ENCODE results near the gene SLU7.

SLU7 gene

DNA sequence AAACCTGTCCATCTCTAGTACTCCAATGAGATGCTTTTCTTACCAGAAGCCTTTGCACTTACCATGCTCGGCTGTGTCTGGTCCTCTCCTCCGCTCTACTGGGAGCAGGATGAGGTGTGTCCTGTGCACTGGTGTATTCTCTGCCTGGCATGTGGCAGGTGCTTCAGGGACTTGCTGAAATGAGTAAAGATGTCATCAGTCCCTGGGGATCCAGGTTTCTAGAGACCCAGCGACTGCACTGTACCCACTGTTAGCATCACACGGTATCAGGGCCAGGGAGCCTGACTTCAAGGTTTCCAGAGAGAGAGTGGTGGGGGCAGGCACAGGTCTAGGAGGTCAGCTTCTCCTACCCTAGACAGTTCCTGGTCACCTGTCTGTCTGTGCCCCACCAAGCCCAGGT is 13.3 kb upstream of the SLU7 start:
- in situ Hi-C loops (cut with HindIII; ENCODE audit: low pct_ligation_motif_present, low pct_unique_long_range_greater_than_20kb, low sequenced_read_pairs), result no loop called here
- DNase-seq, result no peak

DNA sequence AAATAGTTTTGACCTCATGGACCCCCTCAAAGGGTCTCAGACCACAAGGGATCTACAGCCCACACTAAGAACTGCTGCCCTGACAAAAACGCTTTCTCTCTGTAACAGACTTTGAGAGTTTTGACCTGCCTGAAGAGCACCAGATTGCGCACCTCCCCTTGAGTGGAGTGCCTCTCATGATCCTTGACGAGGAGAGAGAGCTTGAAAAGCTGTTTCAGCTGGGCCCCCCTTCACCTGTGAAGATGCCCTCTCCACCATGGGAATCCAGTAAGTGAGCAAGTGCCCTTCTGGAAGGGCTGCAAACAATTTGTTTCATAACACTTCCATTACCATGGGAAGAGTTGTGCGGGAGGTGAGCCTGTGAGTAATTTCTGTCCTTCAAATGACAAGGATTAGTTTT is 8.7 kb upstream of the SLU7 start:
- DNase-seq, result no peak
- in situ Hi-C loops (cut with HindIII; ENCODE audit: low pct_ligation_motif_present, low pct_unique_long_range_greater_than_20kb, low sequenced_read_pairs), result no loop called here

DNA sequence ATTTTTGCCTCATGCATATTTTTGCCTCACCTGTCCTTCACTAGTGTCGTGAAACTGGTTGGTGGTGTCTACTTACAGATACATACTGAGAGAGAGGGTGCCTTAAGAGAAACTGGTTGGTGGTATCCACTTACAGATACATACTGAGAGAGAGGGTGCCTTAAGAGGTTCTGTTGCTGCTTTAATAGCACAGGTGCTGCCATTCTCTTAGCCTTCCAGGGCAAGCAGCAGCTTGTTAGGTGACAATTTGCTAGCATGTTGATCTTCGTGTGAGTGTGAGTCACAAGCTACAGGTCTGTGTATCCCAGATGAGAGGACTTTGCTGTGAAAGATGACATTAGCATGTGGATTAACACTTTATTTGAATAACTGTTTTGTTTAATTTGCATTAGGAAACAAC is 4.2 kb upstream of the SLU7 start:
- in situ Hi-C loops (cut with HindIII; ENCODE audit: low pct_ligation_motif_present, low pct_unique_long_range_greater_than_20kb, low sequenced_read_pairs), result no loop called here
- DNase-seq, result no peak

DNA sequence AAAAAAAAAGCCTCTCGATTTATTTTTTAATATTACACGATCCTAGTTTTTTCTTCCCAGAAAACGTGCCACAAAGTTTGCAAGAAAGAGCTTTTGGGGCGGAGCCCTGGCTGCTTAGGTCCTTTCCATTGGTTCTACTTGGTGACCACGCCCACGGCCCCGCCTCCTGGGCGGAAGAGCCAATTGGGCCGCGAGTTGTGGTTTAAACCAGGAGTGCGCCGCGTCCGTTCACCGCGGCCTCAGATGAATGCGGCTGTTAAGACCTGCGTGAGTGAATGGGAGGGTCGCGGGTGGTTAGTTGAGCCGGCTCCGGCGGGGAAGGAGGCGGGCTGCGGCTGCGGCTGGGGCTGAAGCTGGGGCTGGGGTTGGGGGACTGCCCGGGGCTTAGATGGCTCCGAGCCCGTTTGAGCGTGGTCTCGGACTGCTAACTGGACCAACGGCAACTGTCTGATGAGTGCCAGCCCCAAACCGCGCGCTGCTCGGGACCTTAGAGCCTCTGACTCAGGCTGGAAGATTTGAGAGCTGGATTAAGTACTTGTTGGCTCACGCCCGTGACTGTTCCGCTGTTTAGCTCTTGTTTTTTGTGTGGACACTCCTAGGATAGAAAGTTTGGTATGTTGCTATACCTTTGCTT is 2.9 kb upstream of the SLU7 start, which contains the start of gene PTTG1:
PTTG1 (plus strand) TSS at position 231 of the 634 bp plus-strand sequence. CDS start 458 bp downstream, outside the sequence.
- peak; percentile 96 for DNase-seq
- in situ Hi-C loops (cut with HindIII; ENCODE audit: low pct_ligation_motif_present, low pct_unique_long_range_greater_than_20kb, low sequenced_read_pairs), result no loop called here

DNA sequence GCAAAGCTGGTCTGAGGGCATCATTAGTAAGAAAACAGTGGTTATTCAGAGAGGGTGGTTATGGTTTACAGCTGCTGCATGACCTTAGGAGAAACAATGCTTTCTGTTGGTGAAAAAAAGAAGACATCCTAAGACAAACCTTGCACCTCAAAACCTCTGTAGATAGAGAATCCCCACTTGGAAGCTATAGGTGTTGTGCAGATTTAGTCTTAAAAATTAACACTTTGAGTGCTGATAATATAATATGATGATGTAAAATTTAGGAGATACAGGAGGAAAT is 1.4 kb upstream of the SLU7 start:
- no peak for DNase-seq
- in situ Hi-C loops (cut with HindIII; ENCODE audit: low pct_ligation_motif_present, low pct_unique_long_range_greater_than_20kb, low sequenced_read_pairs), result no loop called here

DNA sequence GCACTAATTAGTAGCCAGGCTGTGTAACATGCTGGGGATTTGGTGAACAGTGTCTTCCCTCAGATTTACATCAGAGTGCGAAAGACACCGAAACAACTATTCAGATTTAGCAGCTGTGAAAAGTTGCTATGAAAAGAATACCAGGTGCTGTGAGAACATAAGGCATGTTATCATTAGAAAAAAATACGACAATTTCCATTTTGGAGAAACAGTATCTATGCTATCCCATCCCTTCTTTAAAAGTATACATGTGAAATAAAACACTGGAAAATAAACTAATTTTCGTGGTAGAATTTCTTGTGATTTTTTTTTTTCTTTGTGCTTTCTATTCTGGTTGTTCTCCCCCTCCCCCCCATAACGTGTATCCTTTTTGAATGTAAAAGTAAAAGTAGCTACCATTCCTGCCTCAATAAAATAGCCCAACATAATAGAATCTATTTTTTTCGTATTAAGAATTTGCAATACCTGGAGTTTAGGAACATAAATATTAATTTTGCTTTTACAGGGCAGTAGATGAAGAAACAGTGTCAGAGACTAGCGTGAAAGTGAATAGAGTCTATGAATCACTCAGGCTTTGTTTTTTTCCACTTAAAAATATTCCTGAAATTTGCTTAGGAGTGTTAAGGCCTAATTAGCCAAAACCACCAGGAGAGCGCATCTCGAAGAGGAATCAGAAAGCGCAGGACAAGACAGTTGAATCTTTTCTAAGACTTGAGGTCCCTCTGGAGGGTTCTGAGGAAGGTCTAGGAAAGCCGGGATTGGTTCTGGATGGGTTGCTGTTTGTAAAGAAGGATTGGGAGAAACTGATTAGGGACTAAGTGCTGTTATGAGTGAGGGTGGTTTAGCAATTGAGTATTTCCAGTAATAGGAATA is 813 bp upstream of the SLU7 start:
- peak; percentile 4 for DNase-seq
- in situ Hi-C loops (cut with HindIII; ENCODE audit: low pct_ligation_motif_present, low pct_unique_long_range_greater_than_20kb, low sequenced_read_pairs), result no loop called here

DNA sequence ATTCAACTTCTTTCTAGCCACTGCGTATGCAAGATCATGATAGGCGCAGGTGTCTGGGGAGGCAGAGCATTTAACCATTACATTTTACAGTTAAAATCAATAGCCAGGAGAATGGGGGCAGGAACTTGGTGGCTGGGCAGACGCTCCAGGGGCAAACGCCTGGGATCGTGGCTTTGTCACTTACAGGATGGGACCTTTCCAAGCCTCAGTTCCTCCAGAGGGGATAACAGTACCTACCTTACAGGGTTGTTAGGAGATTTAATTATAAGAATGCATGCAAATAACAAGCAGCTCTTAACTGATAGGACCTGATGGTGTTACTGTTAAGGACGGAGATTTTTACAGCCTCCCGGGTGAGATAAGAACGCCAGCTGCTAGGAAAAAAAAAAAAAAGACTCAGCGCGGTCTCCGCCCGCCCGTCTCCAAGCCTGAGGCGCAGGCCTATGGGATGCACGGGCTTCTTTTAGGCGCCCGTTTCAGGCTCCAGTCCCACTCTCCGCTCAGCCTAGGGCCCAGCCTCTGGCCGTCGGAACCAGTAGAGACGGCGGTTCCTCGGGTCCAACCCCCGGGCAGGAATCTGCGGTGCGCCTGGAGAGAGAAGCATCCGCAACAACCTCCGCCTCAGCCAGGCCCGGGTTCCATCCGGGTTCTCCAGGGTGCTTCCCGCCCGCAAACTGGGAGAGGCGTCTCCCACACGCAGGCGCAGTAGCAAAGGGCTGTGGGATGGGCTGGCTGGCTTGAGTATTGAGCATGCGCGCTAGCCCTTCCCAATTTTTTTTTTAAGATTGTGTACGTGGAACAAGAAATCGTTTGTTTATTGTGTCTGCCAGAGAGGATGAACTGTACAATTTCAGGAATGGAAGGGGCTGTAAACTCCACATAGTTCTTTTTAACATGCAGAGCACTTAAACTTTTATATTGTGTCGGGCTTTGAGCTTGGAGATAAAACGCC is 19.2 kb downstream of the SLU7 start, which contains the start of gene FAM200C:
FAM200C (minus strand) TSS at position 653 of the 952 bp plus-strand sequence. CDS start 4,564 bp downstream, outside the sequence.
- in situ Hi-C loops (cut with HindIII; ENCODE audit: low pct_ligation_motif_present, low pct_unique_long_range_greater_than_20kb, low sequenced_read_pairs), result no loop called here

DNA sequence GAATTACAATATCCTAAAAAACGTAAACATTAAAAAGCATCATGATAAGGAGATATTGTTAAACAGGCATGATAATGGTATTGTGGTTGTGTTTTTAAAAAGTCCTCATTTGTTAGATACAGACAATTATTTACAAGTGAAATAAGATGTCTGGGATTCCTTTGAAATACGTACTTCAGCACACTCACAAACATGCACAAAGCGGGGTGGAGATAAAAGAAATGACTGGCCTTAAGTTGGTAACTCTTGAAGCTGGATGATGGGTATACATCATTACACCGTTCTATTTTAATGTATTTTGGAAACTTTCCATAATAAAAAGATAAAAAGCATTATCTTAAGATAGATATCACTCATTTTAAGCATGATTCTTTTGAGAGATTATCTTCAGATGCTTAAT is 20.1 kb downstream of the SLU7 start:
- DNase-seq, result no peak
- in situ Hi-C loops (cut with HindIII; ENCODE audit: low pct_ligation_motif_present, low pct_unique_long_range_greater_than_20kb, low sequenced_read_pairs), result no loop called here

More for the DNA sequence above, 19.2 kb downstream of the SLU7 start, which contains the start of gene FAM200C:
- peak; percentile 91 for DNase-seq

DNA sequence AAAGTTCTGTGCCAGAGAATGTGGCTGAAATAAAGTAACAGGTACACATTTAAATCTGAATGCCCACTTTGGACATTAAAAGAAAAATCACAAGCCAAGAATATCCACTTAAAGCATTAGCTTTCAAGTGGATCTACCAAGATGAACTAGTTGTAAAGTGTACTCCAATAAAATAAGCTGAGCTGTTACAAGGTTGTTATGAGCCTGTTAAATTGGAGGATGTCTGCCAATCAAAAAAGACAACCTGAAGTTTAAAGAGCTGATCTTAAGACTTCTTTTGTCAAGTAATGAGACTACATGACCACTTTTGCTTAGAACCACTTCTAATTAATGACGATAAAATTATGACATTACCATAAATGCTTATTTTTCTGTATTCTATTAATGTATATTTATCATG is 21.4 kb downstream of the SLU7 start:
- in situ Hi-C loops (cut with HindIII; ENCODE audit: low pct_ligation_motif_present, low pct_unique_long_range_greater_than_20kb, low sequenced_read_pairs), result no loop called here
- no peak for DNase-seq

DNA sequence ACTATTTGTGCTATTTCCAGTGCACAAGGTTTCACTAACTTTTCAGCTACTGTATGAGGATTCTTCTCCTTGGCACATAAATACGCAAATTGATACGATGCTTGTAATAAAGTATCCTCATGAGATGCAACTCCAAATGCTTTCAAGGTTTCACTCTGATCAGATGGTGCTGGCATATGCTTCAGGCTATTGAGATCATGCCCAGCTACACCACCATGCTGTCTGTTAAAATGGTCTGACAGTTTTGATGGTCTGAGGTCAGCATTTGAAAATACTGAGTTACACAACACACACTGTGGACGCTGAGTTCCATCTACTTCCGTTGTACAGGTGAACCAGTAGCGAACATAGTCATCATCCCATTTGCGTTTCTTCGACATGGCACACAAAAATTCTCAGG is 23.8 kb downstream of the SLU7 start:
- DNase-seq, result no peak
- in situ Hi-C loops (cut with HindIII; ENCODE audit: low pct_ligation_motif_present, low pct_unique_long_range_greater_than_20kb, low sequenced_read_pairs), result no loop called here

DNA sequence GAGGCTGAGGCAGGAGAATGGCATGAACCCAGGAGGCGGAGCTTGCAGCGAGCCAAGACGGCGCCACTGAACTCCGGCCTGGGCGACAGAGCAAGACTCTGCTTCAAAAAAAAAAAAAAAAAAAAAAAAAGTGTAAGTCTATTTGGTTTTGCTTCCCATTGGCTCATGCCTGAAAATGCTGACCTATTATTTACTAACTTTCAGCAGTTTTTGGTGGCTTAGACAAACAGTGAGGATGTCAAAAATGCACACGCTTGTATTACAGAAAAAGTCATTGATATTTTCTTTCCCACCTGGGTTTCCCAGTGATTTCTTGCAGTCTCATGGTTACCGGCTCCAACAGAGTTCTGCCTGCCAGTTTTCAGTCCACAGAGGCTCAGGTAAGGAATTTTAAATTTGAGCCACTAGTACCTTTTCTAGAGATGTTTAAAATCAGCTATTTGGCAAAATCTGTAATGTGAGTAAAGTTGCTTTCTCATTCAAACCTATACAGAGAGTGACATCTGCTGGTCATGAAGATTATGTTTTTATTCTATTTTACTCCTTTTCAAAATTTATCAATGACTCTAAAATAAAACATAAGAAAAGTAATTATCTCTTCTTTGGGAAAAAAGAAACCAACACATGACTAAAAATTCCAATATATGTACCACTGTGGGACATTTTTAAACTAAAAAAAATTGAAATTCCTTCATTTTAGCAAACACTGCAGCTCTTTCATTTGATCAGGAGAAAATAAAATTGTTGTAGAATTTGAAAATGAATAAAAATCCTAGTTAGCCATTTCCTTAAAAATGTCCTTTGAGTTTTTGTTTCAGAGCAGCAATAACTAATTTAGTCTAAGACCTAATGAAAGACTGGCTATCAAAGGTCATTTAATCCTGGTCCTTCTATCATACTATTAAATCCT is 27.8 kb downstream of the SLU7 start:
- in situ Hi-C loops (cut with HindIII; ENCODE audit: low pct_ligation_motif_present, low pct_unique_long_range_greater_than_20kb, low sequenced_read_pairs), result no loop called here
- DNase-seq, result peak; percentile 31

DNA sequence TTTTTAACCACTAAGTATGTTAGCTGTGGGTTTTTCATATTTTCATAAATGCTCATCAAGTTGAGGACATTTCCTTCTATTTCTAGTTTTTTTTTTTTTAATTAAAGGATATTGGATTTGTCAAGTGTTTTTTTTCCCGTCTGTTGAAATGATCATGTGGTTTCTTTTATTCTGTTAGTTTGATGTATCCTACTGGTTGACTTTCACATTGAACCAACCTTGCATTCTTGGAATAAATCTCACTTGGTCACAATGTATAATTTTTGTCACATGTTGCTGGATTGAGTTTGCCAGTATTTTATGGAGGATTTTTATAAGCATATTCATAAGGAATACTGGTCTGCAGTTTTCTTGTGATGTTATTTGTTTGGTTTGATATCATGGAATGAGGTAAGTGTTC is 31.4 kb downstream of the SLU7 start:
- no peak for DNase-seq
- in situ Hi-C loops (cut with HindIII; ENCODE audit: low pct_ligation_motif_present, low pct_unique_long_range_greater_than_20kb, low sequenced_read_pairs), result no loop called here

DNA sequence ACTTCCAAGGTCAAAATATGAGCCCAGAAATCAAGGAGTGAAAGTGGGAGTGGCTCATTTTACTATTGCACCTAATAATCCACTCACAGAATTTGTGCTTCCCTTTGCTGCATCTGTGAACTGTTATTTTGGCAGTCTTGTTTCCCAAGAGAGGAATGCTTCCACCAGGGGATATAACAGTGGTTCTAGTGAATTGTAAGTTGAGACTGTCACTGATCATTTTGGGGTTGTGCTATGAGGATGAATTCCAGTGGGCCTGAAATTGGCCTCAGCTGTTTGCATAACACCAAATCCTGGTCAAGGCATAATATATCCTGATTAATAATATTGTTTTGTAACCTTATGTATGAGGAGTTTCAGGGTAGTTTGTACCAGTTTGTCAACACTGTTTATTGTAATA is 33.4 kb downstream of the SLU7 start:
- in situ Hi-C loops (cut with HindIII; ENCODE audit: low pct_ligation_motif_present, low pct_unique_long_range_greater_than_20kb, low sequenced_read_pairs), result no loop called here
- no peak for DNase-seq

DNA sequence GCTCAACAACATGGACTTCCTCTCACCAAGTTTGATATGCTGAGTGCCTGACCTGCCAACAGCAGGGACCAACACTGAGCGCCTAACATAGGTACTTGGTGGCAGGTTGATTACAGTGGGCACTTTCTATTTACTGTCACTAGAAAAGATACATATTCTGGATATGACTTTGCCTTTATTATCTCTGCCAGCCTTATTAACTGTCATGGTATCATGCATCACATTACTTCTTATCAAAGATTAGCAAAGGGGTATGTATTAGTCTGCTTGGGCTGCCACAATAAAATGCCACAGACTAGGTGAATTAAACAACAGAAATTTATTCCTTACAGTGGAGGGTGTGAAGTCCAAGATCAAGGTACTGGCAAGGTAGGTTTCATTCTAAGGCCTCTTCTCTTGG is 34.2 kb downstream of the SLU7 start:
- no peak for DNase-seq
- in situ Hi-C loops (cut with HindIII; ENCODE audit: low pct_ligation_motif_present, low pct_unique_long_range_greater_than_20kb, low sequenced_read_pairs), result no loop called here

DNA sequence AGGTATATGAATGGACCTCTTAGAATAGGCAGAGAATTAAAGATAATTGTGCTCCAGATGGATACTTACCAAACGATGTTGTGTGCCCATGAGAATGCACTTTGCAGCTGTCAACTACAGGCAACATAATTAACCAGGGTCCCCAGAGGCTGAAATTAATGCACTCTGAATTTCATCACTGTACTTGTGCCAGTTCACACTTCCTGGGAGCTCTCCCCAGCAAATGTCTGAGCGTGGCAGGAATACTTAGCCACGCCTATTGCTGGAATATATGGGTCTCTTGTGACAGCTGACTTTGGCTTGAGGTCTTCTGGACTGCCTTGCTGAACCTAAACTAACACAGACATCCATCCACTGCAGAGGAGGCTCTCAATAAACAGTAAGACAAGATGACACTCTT is 36.5 kb downstream of the SLU7 start:
- DNase-seq, result no peak
- in situ Hi-C loops (cut with HindIII; ENCODE audit: low pct_ligation_motif_present, low pct_unique_long_range_greater_than_20kb, low sequenced_read_pairs), result no loop called here

DNA sequence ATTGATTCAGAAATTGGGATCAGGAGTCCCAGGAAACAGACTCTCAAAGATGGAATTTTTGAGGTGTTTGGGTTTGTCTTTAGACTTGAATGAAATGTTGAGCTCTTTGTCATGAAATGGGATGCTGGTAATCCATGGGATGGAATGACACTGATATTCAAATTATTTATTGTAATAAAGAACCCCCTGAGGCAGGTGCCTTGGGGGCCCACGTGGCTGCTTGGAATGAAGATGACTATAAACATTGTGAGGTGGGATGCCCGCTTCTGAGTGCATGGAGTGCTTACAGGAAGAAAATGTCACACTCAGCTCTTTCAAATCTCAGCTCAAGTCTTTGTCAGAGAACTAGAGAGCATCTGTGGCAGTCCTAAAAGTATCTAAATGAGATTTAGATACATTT is 38.8 kb downstream of the SLU7 start:
- no peak for DNase-seq
- in situ Hi-C loops (cut with HindIII; ENCODE audit: low pct_ligation_motif_present, low pct_unique_long_range_greater_than_20kb, low sequenced_read_pairs), result no loop called here

DNA sequence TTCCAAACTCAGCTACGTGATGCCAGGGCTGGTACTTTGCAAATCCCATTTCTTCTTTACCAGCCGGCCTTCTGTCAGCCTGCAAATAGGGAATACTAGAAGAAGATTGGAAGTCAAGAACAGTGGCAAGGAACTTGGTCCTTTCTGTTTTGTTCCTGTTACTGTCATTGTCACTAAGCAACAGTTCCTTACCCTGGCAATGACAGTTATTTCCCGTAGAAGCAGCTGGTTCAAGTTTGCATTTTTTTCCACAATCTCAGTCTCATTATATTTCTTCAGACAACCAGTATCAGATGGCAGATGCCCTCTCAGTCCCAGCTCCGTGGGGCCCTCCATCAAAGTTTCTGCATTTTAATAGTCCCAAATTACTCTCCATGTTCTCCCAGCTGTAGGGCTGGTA is 39.4 kb downstream of the SLU7 start:
- in situ Hi-C loops (cut with HindIII; ENCODE audit: low pct_ligation_motif_present, low pct_unique_long_range_greater_than_20kb, low sequenced_read_pairs), result no loop called here
- DNase-seq, result no peak

DNA sequence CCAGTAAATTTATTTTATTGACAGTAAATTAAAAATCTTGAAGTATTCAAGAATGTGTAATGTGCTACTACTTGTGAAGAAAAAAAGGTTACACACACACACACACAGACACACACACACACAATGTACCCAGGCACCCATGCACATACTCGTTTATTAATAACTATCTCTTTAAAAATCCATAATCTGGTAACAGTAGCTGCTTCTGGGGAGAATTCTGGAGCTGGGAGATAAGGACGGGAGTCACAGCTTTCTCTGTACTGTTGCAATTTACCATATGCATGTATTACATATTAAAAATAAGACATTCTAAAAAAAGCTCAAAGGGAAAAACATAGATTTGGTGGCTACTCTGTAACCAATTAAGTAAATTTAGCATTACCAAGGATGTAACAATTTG is 40.6 kb downstream of the SLU7 start:
- no peak for DNase-seq
- in situ Hi-C loops (cut with HindIII; ENCODE audit: low pct_ligation_motif_present, low pct_unique_long_range_greater_than_20kb, low sequenced_read_pairs), result no loop called here

Measured in ACHN (cell line).